Activated CD4-positive, alpha-beta T cell treated with anti-CD3 and anti-CD28 coated beads, Interleukin-2, amount 10 ng/mL, durations not matched to agents 24 days and 14 days (primary cell): ENCODE measurements around the gene ENAH. TPM values are rescaled to one million over a fixed set of nuclear protein-coding genes. Genes with fewer than 3 reads are reported as not detected.
"Not testable (repeated sequence)": the region's sequence is repeated elsewhere in the genome, so short reads cannot be mapped to it uniquely, and the experiment has no call there.

Source experiments
- DNase-seq: peaks from one replicate; pipeline ENCODE4 v3.0.0; 2022
- H3K27ac Mint-ChIP-seq: one replicate; pipeline ENCODE4 v1.8.0; 2022; ENCODE audit warnings: mild to moderate bottlenecking, mixed read lengths
- H3K27me3 Mint-ChIP-seq: one replicate; pipeline ENCODE4 v1.8.0; 2022; ENCODE audit warnings: mixed read lengths
- H3K36me3 Mint-ChIP-seq: one replicate; pipeline ENCODE4 v1.8.0; 2022; ENCODE audit warnings: low read depth, mild to moderate bottlenecking, mixed read lengths
- H3K4me1 Mint-ChIP-seq: one replicate; pipeline ENCODE4 v1.8.0; 2021; ENCODE audit warnings: mixed read lengths
- H3K4me3 Mint-ChIP-seq: one replicate; pipeline ENCODE4 v1.8.0; 2022; ENCODE audit warnings: mild to moderate bottlenecking, moderate library complexity, mixed read lengths
- H3K9me3 Mint-ChIP-seq: one replicate; pipeline ENCODE4 v1.8.0; 2021; ENCODE audit warnings: mixed read lengths
- intact Hi-C: fragments of 100-400 bp; cut with micrococcal nuclease; formaldehyde crosslinking; loops from one replicate; pipeline ENCODE4 v1.15.1; 2023
- total RNA-seq: library from RNA; stranded (reverse); gene quantifications from 2 replicates; pipeline ENCODE4 v1.2.3, GENCODE V29; 2022

ENAH gene
- total RNA-seq, 1 donor from 2014 or later: 0.33 TPM

- intact Hi-C loops: no loop called here
- Mint-ChIP-seq H3K27ac (no peak overlapping the region), H3K4me1 (no peaks in the 10 kb centered on the region), H3K4me3 (no peak overlapping the region), H3K36me3 (no peaks in the 10 kb centered on the region), H3K9me3 (no peaks in the 10 kb centered on the region), H3K27me3 (peaks cover 13% of the 10 kb centered on the region)
- no peak for DNase-seq
Observed at GRCh38 chr1:225522588-225523262, 130.2 kb downstream of the ENAH start.

GRCh38 chr1:225520587-225521227 is 132.2 kb downstream of the ENAH start:
- no peak for DNase-seq
- intact Hi-C loops: no loop called here
- peaks cover 21% of the 10 kb centered on the region for H3K27me3 Mint-ChIP-seq
- no peaks in the 10 kb centered on the region for H3K4me1 Mint-ChIP-seq
- H3K9me3 Mint-ChIP-seq: no peaks in the 10 kb centered on the region
- H3K27ac Mint-ChIP-seq: no peak overlapping the region
- no peaks in the 10 kb centered on the region for H3K36me3 Mint-ChIP-seq
- no peak overlapping the region for H3K4me3 Mint-ChIP-seq

GRCh38 chr1:225519166-225519863 is 133.6 kb downstream of the ENAH start:
- Mint-ChIP-seq H3K9me3 (no peaks in the 10 kb centered on the region), H3K36me3 (no peaks in the 10 kb centered on the region), H3K27me3 (peaks cover 28% of the 10 kb centered on the region), H3K27ac (no peak overlapping the region), H3K4me1 (no peaks in the 10 kb centered on the region), H3K4me3 (no peak overlapping the region)
- DNase-seq: no peak
- intact Hi-C loops: no loop called here

GRCh38 chr1:225517697-225518096 is 135.2 kb downstream of the ENAH start:
- H3K4me3 Mint-ChIP-seq: no peak overlapping the region
- no peak overlapping the region for H3K27ac Mint-ChIP-seq
- H3K27me3 Mint-ChIP-seq: peaks cover 28% of the 10 kb centered on the region
- H3K4me1 Mint-ChIP-seq: no peaks in the 10 kb centered on the region
- intact Hi-C loops: no loop called here
- H3K9me3 Mint-ChIP-seq: no peaks in the 10 kb centered on the region
- H3K36me3 Mint-ChIP-seq: no peaks in the 10 kb centered on the region
- no peak for DNase-seq

GRCh38 chr1:225517221-225517620 is 135.7 kb downstream of the ENAH start:
- Mint-ChIP-seq H3K36me3 (no peaks in the 10 kb centered on the region), H3K4me1 (no peaks in the 10 kb centered on the region), H3K9me3 (no peaks in the 10 kb centered on the region), H3K27ac (no peak overlapping the region), H3K4me3 (no peak overlapping the region), H3K27me3 (peaks cover 30% of the 10 kb centered on the region)
- DNase-seq: no peak
- intact Hi-C loops: no loop called here

GRCh38 chr1:225514671-225515081 is 138.2 kb downstream of the ENAH start:
- no peak for DNase-seq
- H3K27ac Mint-ChIP-seq: no peak overlapping the region
- peaks cover 38% of the 10 kb centered on the region for H3K27me3 Mint-ChIP-seq
- H3K4me1 Mint-ChIP-seq: peaks cover 1% of the 10 kb centered on the region
- no peaks in the 10 kb centered on the region for H3K9me3 Mint-ChIP-seq
- no peak overlapping the region for H3K4me3 Mint-ChIP-seq
- H3K36me3 Mint-ChIP-seq: no peaks in the 10 kb centered on the region
- intact Hi-C loops: no loop called here

- H3K27me3 Mint-ChIP-seq: peaks cover 36% of the 10 kb centered on the region
- H3K9me3 Mint-ChIP-seq, DNase-seq, H3K4me3 Mint-ChIP-seq, H3K4me1 Mint-ChIP-seq, H3K27ac Mint-ChIP-seq, H3K36me3 Mint-ChIP-seq, intact Hi-C loops: not testable (repeated sequence)
Observed at GRCh38 chr1:225513576-225513975, 139.3 kb downstream of the ENAH start.

GRCh38 chr1:225511828-225512381 is 141.0 kb downstream of the ENAH start:
- DNase-seq: no peak
- intact Hi-C loops: no loop called here
- Mint-ChIP-seq H3K4me1 (peaks cover 2% of the 10 kb centered on the region), H3K4me3 (no peak overlapping the region), H3K9me3 (no peaks in the 10 kb centered on the region), H3K27ac (no peak overlapping the region), H3K36me3 (no peaks in the 10 kb centered on the region), H3K27me3 (peaks cover 27% of the 10 kb centered on the region)

GRCh38 chr1:225510740-225511139 is 142.2 kb downstream of the ENAH start:
- DNase-seq, H3K4me3 Mint-ChIP-seq, H3K9me3 Mint-ChIP-seq, H3K36me3 Mint-ChIP-seq, H3K27ac Mint-ChIP-seq, H3K4me1 Mint-ChIP-seq, intact Hi-C loops: not testable (repeated sequence)
- H3K27me3 Mint-ChIP-seq: peaks cover 22% of the 10 kb centered on the region

- intact Hi-C loops: no loop called here
- no peak overlapping the region for H3K27ac Mint-ChIP-seq
- DNase-seq: no peak
- no peak overlapping the region for H3K4me3 Mint-ChIP-seq
- peaks cover 2% of the 10 kb centered on the region for H3K4me1 Mint-ChIP-seq
- no peaks in the 10 kb centered on the region for H3K9me3 Mint-ChIP-seq
- no peaks in the 10 kb centered on the region for H3K36me3 Mint-ChIP-seq
- peaks cover 17% of the 10 kb centered on the region for H3K27me3 Mint-ChIP-seq
Observed at GRCh38 chr1:225509770-225510169, 143.2 kb downstream of the ENAH start.

GRCh38 chr1:225509376-225509707 is 143.6 kb downstream of the ENAH start:
- peaks cover 19% of the 10 kb centered on the region for H3K27me3 Mint-ChIP-seq

GRCh38 chr1:225508538-225509375 is 144.2 kb downstream of the ENAH start:
- peaks cover 19% of the 10 kb centered on the region for H3K27me3 Mint-ChIP-seq
- H3K36me3 Mint-ChIP-seq: no peaks in the 10 kb centered on the region
- no peak for DNase-seq
- H3K4me1 Mint-ChIP-seq: peaks cover 2% of the 10 kb centered on the region
- no peak overlapping the region for H3K27ac Mint-ChIP-seq
- H3K4me3 Mint-ChIP-seq: no peak overlapping the region
- intact Hi-C loops: no loop called here
- no peaks in the 10 kb centered on the region for H3K9me3 Mint-ChIP-seq

More at GRCh38 chr1:225509376-225509707, 143.6 kb downstream of the ENAH start:
- DNase-seq: no peak
- intact Hi-C loops: no loop called here
- Mint-ChIP-seq H3K36me3 (no peaks in the 10 kb centered on the region), H3K4me1 (peaks cover 2% of the 10 kb centered on the region), H3K27ac (no peak overlapping the region), H3K4me3 (no peak overlapping the region), H3K9me3 (no peaks in the 10 kb centered on the region)

GRCh38 chr1:225506727-225507126 is 146.2 kb downstream of the ENAH start:
- DNase-seq: no peak
- no peak overlapping the region for H3K27ac Mint-ChIP-seq
- intact Hi-C loops: no loop called here
- no peaks in the 10 kb centered on the region for H3K9me3 Mint-ChIP-seq
- H3K27me3 Mint-ChIP-seq: peaks cover 12% of the 10 kb centered on the region
- no peaks in the 10 kb centered on the region for H3K36me3 Mint-ChIP-seq
- H3K4me1 Mint-ChIP-seq: peaks cover 2% of the 10 kb centered on the region
- H3K4me3 Mint-ChIP-seq: no peak overlapping the region
